Gastroesophageal sphincter (tissue), 3 donors: ENCODE data around the gene COL6A2.

ENCODE experiments used
- CTCF ChIP-seq, 4 experiments: fragments of 200-600 bp in 2 of 4; fragments of 450-650 bp in 2 of 4; sonication (generic) in 1 of 4; IDR thresholded peaks; one replicate each; pipeline ENCODE4 v1.5.1; 2017 to 2019; ENCODE audit warnings: antibody characterized with exemption in 4 of 4, mild to moderate bottlenecking in 2 of 4, moderate library complexity in 2 of 4
- POLR2A ChIP-seq, 2 donors: fragments of 450-650 bp; IDR thresholded peaks; one replicate each; pipeline ENCODE4 v1.6.1; 2017; ENCODE audit warnings: antibody characterized with exemption in 2 of 2, mild to moderate bottlenecking in 2 of 2, moderate library complexity in 1 of 2
- POLR2AphosphoS5 ChIP-seq: sonication (generic); formaldehyde crosslinking; IDR thresholded peaks from one replicate; pipeline ENCODE4 v1.6.1; 2017; ENCODE audit warnings: antibody characterized with exemption

- TF ChIP-seq POLR2AphosphoS5: no peak
- no peak for TF ChIP-seq CTCF (IDR thresholded peaks at IDR 0.05)
- TF ChIP-seq POLR2A (IDR thresholded peaks at IDR 0.05): no peak
Measured at GRCh38 chr21:46108827-46109312, 11.0 kb downstream of the COL6A2 start.
